ENCODE data around the gene WDR20.
"Not testable (repeated sequence)": the region's sequence is repeated elsewhere in the genome, so short reads cannot be mapped to it uniquely, and the experiment has no call there.

The WDR20 gene

DNA sequence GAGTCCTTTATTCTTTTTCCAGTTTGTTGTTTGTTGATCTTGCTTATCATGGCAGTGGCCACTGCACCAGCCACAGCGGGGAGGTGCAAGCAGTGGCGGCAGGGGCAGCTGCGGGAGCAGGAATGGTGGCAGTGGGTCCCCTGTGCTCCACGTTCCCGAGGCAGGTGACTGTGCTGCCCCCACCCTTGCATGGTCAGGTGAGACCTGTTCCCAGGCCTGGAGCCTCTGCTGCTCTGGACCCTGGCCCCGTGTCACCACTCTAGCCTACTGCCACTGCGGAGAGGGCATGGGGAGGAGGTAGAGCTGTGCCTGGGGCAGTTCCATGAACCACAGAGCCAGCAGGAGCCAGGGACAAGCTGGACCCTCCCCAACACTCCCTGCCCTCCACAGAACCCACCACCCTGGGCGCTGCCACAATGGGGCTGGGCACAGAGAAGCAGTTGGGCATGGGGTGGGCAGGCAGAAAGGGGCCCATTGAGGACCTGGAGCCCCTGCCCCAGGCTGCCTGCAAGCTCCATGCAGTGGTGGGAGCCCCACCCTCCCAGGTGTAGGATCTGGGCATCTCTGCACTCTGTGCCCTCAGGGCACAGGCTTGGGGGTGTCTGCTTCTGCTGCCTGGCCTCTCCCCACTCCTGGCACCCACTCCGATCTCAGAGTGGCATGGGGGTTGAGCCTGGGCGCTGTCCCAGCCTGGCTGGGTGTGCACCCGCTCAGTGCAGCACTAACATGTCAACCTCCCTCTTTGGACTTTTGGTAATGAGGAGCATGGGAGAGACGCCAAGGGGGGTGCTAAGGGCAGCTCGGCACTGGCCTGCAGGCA lies 23.1 kb upstream of the WDR20 start:
- Mint-ChIP-seq H3K4me1 (ENCODE audit: low read depth) (no peaks in the 10 kb centered on the region), H3K9me3 (peaks cover 5% of the 10 kb centered on the region), H3K36me3 (ENCODE audit: low read depth) (no peaks in the 10 kb centered on the region), H3K27ac (no peak overlapping the region), H3K27me3 (ENCODE audit: low read depth) (no peaks in the 10 kb centered on the region), H3K4me3 (no peak overlapping the region)
- DNase-seq (ENCODE audit: low spot score), result no peak

DNA sequence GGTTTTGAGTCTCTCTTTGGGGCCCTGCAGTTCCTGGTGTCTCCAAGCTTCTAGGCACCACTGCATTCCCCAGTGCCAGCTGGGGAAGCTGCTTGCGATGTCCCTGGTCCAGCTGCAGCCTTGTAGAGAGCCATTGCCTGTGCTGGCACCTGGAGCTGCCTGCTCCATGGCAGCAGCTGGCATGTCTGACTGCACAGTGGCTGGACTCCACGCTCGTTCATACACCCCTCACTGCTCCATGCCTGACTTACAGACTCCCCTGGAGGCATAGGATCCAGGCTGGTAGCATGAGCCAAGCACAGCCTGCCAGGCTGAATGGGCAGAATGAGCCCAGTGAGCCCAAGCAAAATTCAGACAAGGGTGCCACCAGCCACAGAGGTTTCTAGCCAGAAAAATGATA lies 21.8 kb upstream of the WDR20 start:
- Mint-ChIP-seq H3K36me3 (ENCODE audit: low read depth) (no peaks in the 10 kb centered on the region), H3K4me1 (ENCODE audit: low read depth) (no peaks in the 10 kb centered on the region), H3K27me3 (ENCODE audit: low read depth) (no peaks in the 10 kb centered on the region), H3K4me3 (no peak overlapping the region), H3K27ac (no peak overlapping the region), H3K9me3 (peaks cover 5% of the 10 kb centered on the region)
- DNase-seq (ENCODE audit: low spot score), result no peak

DNA sequence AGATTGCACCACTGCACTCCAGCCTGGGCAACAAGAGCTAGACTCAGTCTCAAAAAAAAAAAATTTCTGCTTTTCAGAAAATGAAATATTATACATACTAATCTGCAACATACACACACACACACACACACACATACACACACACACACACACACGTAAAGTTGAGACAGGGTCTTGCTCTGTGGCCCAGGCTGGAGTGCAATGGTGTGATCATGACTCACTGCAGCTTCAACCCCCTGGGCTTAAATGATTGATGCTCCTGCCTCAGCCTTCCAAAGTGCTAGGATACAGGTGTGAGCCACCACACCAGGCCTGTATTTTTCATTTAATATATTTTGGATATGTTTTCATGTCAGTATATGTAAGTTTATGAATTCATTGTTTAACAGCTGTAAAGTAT lies 18.8 kb upstream of the WDR20 start:
- no peak for DNase-seq (ENCODE audit: low spot score)
- no peaks in the 10 kb centered on the region for H3K27me3 Mint-ChIP-seq (ENCODE audit: low read depth)
- no peak overlapping the region for H3K27ac Mint-ChIP-seq
- no peak overlapping the region for H3K4me3 Mint-ChIP-seq
- no peaks in the 10 kb centered on the region for H3K4me1 Mint-ChIP-seq (ENCODE audit: low read depth)
- H3K9me3 Mint-ChIP-seq, result peaks cover 5% of the 10 kb centered on the region
- no peaks in the 10 kb centered on the region for H3K36me3 Mint-ChIP-seq (ENCODE audit: low read depth)

DNA sequence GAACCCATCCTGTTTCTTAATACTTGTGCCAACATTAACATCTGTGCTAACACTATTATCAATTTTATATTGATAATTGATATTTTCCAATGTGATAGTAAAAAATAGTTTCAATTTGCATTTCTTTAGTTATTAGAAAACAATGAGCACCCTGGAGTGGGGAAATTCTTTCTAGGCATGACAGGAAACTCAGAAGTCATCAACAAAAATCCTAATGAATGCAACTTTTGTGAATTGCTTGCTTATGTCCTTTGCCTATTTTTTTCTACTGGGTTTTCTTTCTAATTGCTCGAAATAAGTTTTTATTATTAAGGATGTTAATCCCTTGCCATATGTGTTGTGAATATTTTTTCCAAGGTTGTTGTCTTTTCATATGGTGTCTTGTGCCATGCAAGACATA lies 18.1 kb upstream of the WDR20 start:
- Mint-ChIP-seq H3K36me3 (ENCODE audit: low read depth) (no peaks in the 10 kb centered on the region), H3K27me3 (ENCODE audit: low read depth) (no peaks in the 10 kb centered on the region), H3K9me3 (peaks cover 5% of the 10 kb centered on the region)

DNA sequence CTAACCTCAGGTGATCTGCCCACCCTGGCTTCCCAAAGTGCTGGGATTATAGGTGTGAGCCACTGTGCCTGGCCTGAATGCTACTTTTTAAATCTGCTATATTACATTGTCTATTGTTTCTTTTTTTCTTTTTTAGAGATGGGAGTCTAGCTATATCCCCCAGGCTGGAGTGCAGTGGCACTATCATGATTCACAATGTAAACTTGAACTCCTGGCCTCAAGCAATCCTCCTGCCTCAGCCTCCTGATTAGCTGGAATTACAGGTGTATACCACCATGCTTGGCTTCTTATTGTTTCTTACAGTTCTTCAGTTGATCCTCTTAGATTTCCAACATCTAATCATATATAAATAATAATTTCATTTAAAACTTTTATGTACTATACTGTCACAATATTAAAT lies 15.3 kb upstream of the WDR20 start:
- Mint-ChIP-seq H3K9me3 (no peaks in the 10 kb centered on the region), H3K4me1 (ENCODE audit: low read depth) (no peaks in the 10 kb centered on the region), H3K36me3 (ENCODE audit: low read depth) (no peaks in the 10 kb centered on the region), H3K27me3 (ENCODE audit: low read depth) (no peaks in the 10 kb centered on the region), H3K27ac (no peak overlapping the region), H3K4me3 (no peak overlapping the region)
- DNase-seq (ENCODE audit: low spot score), result no peak

More for the DNA sequence above, 18.1 kb upstream of the WDR20 start:
- no peaks in the 10 kb centered on the region for H3K4me1 Mint-ChIP-seq (ENCODE audit: low read depth)
- no peak overlapping the region for H3K27ac Mint-ChIP-seq
- H3K4me3 Mint-ChIP-seq, result no peak overlapping the region
- no peak for DNase-seq (ENCODE audit: low spot score)

DNA sequence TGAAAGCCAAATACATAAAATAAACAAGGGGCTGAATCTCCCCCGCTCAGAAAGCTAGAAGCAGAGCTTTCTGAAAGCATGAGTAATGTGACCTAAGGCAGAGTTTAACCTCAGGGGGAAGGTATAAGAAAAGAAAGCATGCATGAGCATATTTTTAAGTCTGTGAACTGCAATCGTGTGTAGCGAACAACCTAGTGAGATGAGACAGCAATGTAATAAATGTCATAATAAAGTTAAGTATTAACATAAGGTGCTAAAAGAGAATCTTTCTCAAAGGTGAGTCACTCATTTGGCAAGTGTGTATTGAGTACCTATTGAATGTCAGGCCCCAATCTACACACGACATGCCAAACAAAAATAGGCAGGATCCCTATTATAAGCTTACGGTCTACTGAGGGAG lies 14.2 kb upstream of the WDR20 start:
- Mint-ChIP-seq H3K27me3 (ENCODE audit: low read depth) (no peaks in the 10 kb centered on the region), H3K27ac (no peak overlapping the region), H3K9me3 (no peaks in the 10 kb centered on the region), H3K4me3 (no peak overlapping the region), H3K4me1 (ENCODE audit: low read depth) (no peaks in the 10 kb centered on the region), H3K36me3 (ENCODE audit: low read depth) (no peaks in the 10 kb centered on the region)
- DNase-seq (ENCODE audit: low spot score), result no peak

DNA sequence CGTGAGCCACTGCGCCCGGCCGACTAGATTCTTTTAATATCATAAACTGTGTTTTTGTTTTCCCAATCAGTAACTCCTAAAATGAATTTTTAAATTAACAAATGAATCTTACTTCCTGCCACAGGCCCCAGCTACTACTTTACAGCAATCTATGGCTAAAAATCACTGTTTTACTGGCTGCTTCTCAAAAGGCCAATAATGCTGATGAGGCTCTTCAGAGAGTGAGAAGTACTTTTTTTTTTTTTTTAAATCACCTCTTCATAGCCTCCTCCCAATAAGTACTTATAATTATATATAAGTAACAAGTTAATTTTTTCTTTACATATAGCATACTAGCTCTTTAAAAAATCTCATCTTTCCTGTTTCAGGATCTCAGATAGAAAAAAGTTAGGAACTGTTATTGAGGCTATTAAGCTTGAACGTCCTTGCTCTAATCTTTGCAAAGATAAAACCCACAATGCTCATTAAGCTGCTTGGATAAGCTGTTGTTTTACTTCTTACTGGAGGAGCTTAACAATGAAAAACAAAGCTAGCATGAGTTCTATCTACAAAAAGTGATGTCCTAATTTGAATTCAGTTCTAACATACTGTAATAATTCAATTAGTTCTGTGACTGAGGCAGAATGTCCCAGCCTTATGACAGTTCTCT lies 12.8 kb upstream of the WDR20 start:
- Mint-ChIP-seq H3K4me1 (ENCODE audit: low read depth) (no peaks in the 10 kb centered on the region), H3K27ac (no peak overlapping the region), H3K9me3 (no peaks in the 10 kb centered on the region), H3K27me3 (ENCODE audit: low read depth) (no peaks in the 10 kb centered on the region), H3K4me3 (no peak overlapping the region), H3K36me3 (ENCODE audit: low read depth) (no peaks in the 10 kb centered on the region)
- no peak for DNase-seq (ENCODE audit: low spot score)

DNA sequence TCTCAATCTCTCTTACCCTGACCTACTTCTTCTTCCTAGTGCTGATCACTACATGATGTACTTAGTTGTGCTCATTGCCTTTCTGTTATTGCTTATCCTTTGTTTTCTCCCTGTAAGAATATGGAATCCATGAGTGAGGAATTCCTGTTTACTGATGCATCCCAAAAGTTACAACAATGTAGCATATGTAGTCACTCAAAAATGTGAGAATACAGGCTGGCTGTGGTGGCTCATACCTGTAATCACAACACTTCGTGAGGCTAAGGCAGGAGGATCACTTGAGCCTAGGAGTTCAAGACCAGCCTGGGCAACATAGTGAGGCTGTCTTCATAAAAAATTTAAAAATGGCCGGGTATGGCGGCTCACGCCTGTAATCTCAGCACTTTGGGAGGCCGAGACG lies 8.0 kb upstream of the WDR20 start:
- H3K9me3 Mint-ChIP-seq, result no peaks in the 10 kb centered on the region

DNA sequence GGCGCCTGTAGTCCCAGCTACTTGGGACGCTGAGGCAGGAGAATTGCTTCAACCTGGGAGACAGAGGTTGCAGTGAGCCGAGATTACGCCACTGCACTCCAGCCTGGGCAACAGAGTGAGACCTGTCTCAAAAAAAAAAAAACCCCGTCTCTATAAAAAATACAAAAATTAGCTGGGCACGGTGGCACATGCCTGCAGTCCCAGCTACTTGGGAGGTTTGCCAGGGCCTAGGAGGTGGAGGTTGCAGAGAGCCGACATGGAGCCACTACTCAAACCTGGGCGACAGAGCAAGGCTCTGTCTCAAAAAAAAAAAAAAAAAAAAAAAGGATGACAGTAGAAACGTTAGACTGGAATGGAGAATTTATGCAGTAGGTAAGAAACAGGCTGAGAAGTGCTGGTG lies 5.7 kb upstream of the WDR20 start:
- H3K4me3 Mint-ChIP-seq; DNase-seq (ENCODE audit: low spot score); H3K36me3 Mint-ChIP-seq (ENCODE audit: low read depth); H3K27ac Mint-ChIP-seq; H3K27me3 Mint-ChIP-seq (ENCODE audit: low read depth); H3K9me3 Mint-ChIP-seq; H3K4me1 Mint-ChIP-seq (ENCODE audit: low read depth): not testable (repeated sequence)

More for the DNA sequence above, 8.0 kb upstream of the WDR20 start:
- H3K4me1 Mint-ChIP-seq (ENCODE audit: low read depth), result no peaks in the 10 kb centered on the region
- no peak overlapping the region for H3K27ac Mint-ChIP-seq
- H3K27me3 Mint-ChIP-seq (ENCODE audit: low read depth), result no peaks in the 10 kb centered on the region
- no peak for DNase-seq (ENCODE audit: low spot score)
- H3K4me3 Mint-ChIP-seq, result no peak overlapping the region
- peaks cover 5% of the 10 kb centered on the region for H3K36me3 Mint-ChIP-seq (ENCODE audit: low read depth)

DNA sequence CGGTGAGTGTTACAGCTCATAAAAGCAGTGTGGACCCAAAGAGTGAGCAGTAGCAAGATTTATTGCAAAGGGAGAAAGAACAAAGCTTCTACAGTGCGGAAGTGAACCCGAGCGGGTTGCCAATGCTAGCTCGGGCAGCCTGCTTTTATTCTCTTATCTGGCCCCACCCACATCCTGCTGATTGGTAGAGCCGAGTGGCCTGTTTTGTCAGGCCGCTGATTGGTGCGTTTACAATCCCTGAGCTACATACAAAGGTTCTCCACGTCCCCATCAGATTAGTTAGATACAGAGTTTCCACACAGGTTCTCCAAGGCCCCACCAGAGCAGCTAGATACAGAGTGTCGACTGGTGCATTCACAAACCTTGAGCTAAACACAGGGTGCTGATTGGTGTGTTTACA lies 5.0 kb upstream of the WDR20 start:
- H3K9me3 Mint-ChIP-seq, result not testable (repeated sequence)

DNA sequence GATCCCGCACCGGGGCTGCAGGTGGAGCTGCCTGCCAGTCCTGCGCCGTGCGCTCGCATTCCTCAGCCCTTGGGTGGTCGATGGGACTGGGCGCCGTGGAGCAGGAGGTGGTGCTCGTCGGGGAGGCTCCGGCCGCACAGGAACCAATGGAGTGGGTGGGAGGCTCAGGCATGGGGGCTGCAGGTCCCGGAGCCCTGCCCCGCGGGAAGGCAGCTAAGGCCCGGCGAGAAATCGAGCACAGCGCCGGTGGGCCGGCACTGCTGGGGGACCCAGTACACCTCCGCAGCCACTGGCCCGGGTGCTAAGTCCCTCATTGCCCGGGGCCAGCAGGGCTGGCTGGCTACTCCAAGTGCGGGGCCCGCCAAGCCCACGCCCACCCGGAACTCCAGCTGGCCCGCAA lies 4.2 kb upstream of the WDR20 start:
- H3K4me3 Mint-ChIP-seq; H3K4me1 Mint-ChIP-seq (ENCODE audit: low read depth); H3K27me3 Mint-ChIP-seq (ENCODE audit: low read depth); H3K27ac Mint-ChIP-seq; DNase-seq (ENCODE audit: low spot score); H3K36me3 Mint-ChIP-seq (ENCODE audit: low read depth); H3K9me3 Mint-ChIP-seq: not testable (repeated sequence)

More for the DNA sequence above, 5.0 kb upstream of the WDR20 start:
- not testable (repeated sequence) for H3K36me3 Mint-ChIP-seq (ENCODE audit: low read depth); H3K4me1 Mint-ChIP-seq (ENCODE audit: low read depth); DNase-seq (ENCODE audit: low spot score); H3K27me3 Mint-ChIP-seq (ENCODE audit: low read depth); H3K27ac Mint-ChIP-seq; H3K4me3 Mint-ChIP-seq

DNA sequence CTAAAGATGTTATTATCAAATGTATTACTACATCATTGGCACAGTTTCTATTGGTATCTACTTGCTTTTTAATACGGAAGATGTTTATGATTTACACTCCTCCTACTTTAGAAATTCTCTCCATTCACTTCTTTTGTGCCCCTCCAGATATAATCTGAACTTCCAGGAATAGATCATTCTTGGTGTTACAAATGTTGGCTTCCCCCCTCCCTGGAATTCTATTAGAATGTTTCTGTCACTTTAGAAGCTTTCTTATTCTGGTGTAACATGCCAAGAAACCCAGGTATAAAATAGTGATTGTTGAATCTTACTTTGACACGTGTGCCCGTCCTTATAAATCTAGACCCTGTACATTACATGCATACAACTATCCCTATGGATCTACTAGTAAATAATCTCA lies 1.2 kb upstream of the WDR20 start:
- H3K27ac Mint-ChIP-seq, result peak overlapping the region; percentile 95
- DNase-seq (ENCODE audit: low spot score), result no peak

DNA sequence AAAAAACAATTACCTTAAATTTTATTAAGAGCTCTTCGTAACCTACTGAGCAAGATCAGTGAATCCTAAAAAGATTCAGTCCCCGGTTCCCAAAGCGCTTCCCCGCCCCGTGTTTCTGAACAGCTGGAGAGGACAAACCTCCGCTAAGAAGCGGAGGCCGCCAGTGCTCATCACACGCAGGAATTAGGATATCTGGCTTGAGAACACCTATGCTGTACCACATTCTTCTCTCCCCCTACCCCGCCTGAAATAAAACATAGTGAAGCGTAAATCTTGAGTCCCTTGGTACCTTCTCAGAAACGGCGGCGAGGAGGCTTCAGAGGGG lies 774 bp upstream of the WDR20 start:
- no peaks in the 10 kb centered on the region for H3K27me3 Mint-ChIP-seq (ENCODE audit: low read depth)
- no peaks in the 10 kb centered on the region for H3K9me3 Mint-ChIP-seq
- peak overlapping the region; percentile 95 for H3K27ac Mint-ChIP-seq
- peaks cover 18% of the 10 kb centered on the region for H3K4me1 Mint-ChIP-seq (ENCODE audit: low read depth)
- H3K4me3 Mint-ChIP-seq, result peak overlapping the region; percentile 97
- no peak for DNase-seq (ENCODE audit: low spot score)
- H3K36me3 Mint-ChIP-seq (ENCODE audit: low read depth), result peaks cover 8% of the 10 kb centered on the region

More for the DNA sequence above, 1.2 kb upstream of the WDR20 start:
- no peaks in the 10 kb centered on the region for H3K27me3 Mint-ChIP-seq (ENCODE audit: low read depth)
- peak overlapping the region; percentile 97 for H3K4me3 Mint-ChIP-seq
- H3K9me3 Mint-ChIP-seq, result no peaks in the 10 kb centered on the region
- peaks cover 18% of the 10 kb centered on the region for H3K4me1 Mint-ChIP-seq (ENCODE audit: low read depth)
- H3K36me3 Mint-ChIP-seq (ENCODE audit: low read depth), result peaks cover 8% of the 10 kb centered on the region

DNA sequence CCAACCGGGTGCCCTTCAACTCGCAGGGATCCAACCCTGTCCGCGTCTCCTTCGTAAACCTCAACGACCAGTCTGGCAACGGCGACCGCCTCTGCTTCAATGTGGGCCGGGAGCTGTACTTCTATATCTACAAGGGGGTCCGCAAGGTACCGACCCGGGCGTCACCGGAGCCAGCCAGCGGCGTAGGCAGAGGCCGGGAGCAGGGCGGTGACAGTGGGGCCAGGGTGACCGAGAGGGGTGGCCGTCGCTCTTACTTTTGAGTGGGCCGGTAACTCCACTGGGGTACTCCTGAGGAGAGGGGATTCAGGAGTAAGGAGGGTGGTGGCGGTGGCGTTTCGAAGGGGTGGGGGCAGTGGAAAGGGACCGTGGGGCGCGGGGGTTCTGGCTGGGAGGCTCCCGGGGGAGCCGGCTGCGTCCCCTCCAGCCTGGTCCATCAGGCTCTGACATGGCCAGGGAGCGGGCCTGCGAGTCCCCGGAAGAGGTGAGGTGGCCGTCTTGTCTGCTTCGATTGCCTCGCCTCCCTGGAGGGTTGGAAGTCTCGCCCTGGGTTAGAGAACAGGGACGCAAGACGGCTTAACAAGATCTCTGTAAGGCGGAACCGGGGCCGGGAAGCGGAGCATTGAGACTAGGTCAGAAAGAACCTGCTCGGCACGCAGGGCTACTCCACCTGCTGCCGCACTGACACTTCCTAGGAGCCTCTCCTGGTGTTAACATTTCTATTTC lies 491 bp downstream of the WDR20 start:
- Mint-ChIP-seq H3K27me3 (ENCODE audit: low read depth) (no peaks in the 10 kb centered on the region), H3K4me1 (ENCODE audit: low read depth) (peaks cover 20% of the 10 kb centered on the region)

More for the DNA sequence above, 491 bp downstream of the WDR20 start:
- H3K9me3 Mint-ChIP-seq, result no peaks in the 10 kb centered on the region
- peak overlapping the region; percentile 97 for H3K4me3 Mint-ChIP-seq
- H3K27ac Mint-ChIP-seq, result peak overlapping the region; percentile 95
- peak; percentile 45 for DNase-seq (ENCODE audit: low spot score)
- H3K36me3 Mint-ChIP-seq (ENCODE audit: low read depth), result peaks cover 4% of the 10 kb centered on the region

All from T-helper 2 cell treated with Interferon-gamma antibody and Interleukin-4, amounts not matched to agents 5 μg/mL and 100 μg/mL, for 36 hours (primary cell).